Endothelial cell of umbilical vein (primary cell): Measurements from ENCODE around the gene PLXND1. TPM values are rescaled to one million over a fixed set of nuclear protein-coding genes. Genes with fewer than 3 reads are reported as not detected.

Experiments
- BruUV-seq: library from RNA; stranded (reverse); fragments of 400-500 nt; replicated peaks from 2 replicates; lab custom pipeline; 2021; lab: Mats Ljungman, UMichigan
- CTCF ChIA-PET: fragments of 300-600, 350-600 bp; sonication (Branson Sonifier 250); formaldehyde crosslinking; loops from one replicate; lab custom pipeline; 2021; ENCODE audit warnings: antibody characterized with exemption, inconsistent platforms; lab: Charles Lee
- POLR2A ChIA-PET: fragments of 300-600, 350-600 bp; sonication (Branson Sonifier 250); formaldehyde crosslinking; loops from one replicate; lab custom pipeline; 2021; ENCODE audit warnings: antibody characterized with exemption, inconsistent platforms; lab: Charles Lee
- DNase-seq: peaks from one replicate; pipeline ENCODE4 v3.0.0-alpha.2; 2011; ENCODE audit warnings: low read depth, low spot score
- FAIRE-seq: peaks from 2 replicates; lab custom pipeline; 2011; peaks lifted over from hg19 to GRCh38; lab: Jason Lieb, UNC
- H2AFZ ChIP-seq: 2 replicates; pipeline ENCODE4 v1.6.0; 2012; ENCODE audit warnings: low read depth, low read length, control low read depth, inconsistent platforms
- H3K27ac ChIP-seq: 2 replicates; pipeline ENCODE4 v1.5.1; 2011; ENCODE audit warnings: low read depth, mild to moderate bottlenecking, control low read depth, low read length, moderate library complexity; ENCODE audit not compliant: insufficient read depth
- H3K27me3 ChIP-seq, 2 experiments: 2 replicates each; pipeline versions ENCODE4 v1.6.0 to v1.6.1; 2011; ENCODE audit warnings: low read length in 2 of 2, mixed read lengths in 1 of 2; ENCODE audit not compliant: control insufficient read depth in 2 of 2, insufficient read depth in 2 of 2
- H3K36me3 ChIP-seq, 2 experiments: 2 replicates in 1 of 2; 3 replicates in 1 of 2; pipeline ENCODE4 v1.5.1; 2011; ENCODE audit warnings: low read length in 2 of 2, mild to moderate bottlenecking in 1 of 2, moderate library complexity in 1 of 2; ENCODE audit not compliant: control insufficient read depth in 2 of 2, insufficient read depth in 2 of 2; ENCODE audit errors: extremely low read depth in 1 of 2
- H3K4me1 ChIP-seq: 3 replicates; pipeline ENCODE4 v1.5.1; 2011; ENCODE audit warnings: mild to moderate bottlenecking, low read length; ENCODE audit not compliant: control insufficient read depth, insufficient read depth; ENCODE audit errors: extremely low read depth
- H3K4me2 ChIP-seq: 2 replicates; pipeline ENCODE4 v1.6.1; 2011; ENCODE audit warnings: low read length, control low read depth, mixed read lengths; ENCODE audit not compliant: insufficient read depth
- H3K4me3 ChIP-seq, 3 experiments: fragments of 200-600 bp in 1 of 3; sonication (generic), shearing (Covaris generic) in 1 of 3; replicated peaks in 1 of 3; 2 replicates each; pipeline ENCODE4 v1.5.1; 2011 to 2016; ENCODE audit warnings: control low read depth in 3 of 3, low read length in 3 of 3, mild to moderate bottlenecking in 2 of 3, inconsistent platforms in 1 of 3, low read depth in 1 of 3, moderate library complexity in 1 of 3; ENCODE audit not compliant: insufficient read depth in 1 of 3
- H3K79me2 ChIP-seq: 2 replicates; pipeline ENCODE4 v1.6.0; 2012; ENCODE audit warnings: low read length, inconsistent platforms; ENCODE audit not compliant: control insufficient read depth, insufficient read depth
- H3K9ac ChIP-seq: replicated peaks from 2 replicates; pipeline ENCODE3; 2011; ENCODE audit warnings: low read length, control low read depth; ENCODE audit not compliant: insufficient read depth; ENCODE audit errors: extremely low read depth
- H3K9me1 ChIP-seq: replicated peaks from 3 replicates; pipeline ENCODE4 v1.6.0; 2011; ENCODE audit warnings: mild to moderate bottlenecking, low read length; ENCODE audit not compliant: control insufficient read depth, insufficient read depth; ENCODE audit errors: extremely low read depth
- H3K9me3 ChIP-seq: replicated peaks from 2 replicates; pipeline ENCODE4 v1.5.1; 2012; ENCODE audit warnings: low read length, inconsistent platforms; ENCODE audit not compliant: control insufficient read depth, insufficient read depth
- H4K20me1 ChIP-seq: replicated peaks from 2 replicates; pipeline ENCODE3; 2011; ENCODE audit warnings: mild to moderate bottlenecking, low read length; ENCODE audit not compliant: control insufficient read depth, insufficient read depth; ENCODE audit errors: extremely low read depth
- EZH2 ChIP-seq: IDR thresholded peaks from 2 replicates; pipeline ENCODE4 v1.6.1; 2012; ENCODE audit warnings: borderline replicate concordance, low read depth, mild to moderate bottlenecking, moderate library complexity, low read length, inconsistent platforms; ENCODE audit not compliant: severe bottlenecking
- FOS ChIP-seq: IDR thresholded peaks from 2 replicates; pipeline ENCODE4 v1.6.1; 2011; ENCODE audit warnings: mild to moderate bottlenecking, low read length, moderate library complexity, borderline replicate concordance; ENCODE audit not compliant: insufficient read depth
- GATA2 ChIP-seq: IDR thresholded peaks from 2 replicates; pipeline ENCODE4 v1.7.0; 2011; ENCODE audit warnings: low read depth, mild to moderate bottlenecking, moderate library complexity, mixed read lengths, low read length; ENCODE audit not compliant: insufficient read length, insufficient read depth
- JUN ChIP-seq: IDR thresholded peaks from 2 replicates; pipeline ENCODE4 v1.6.1; 2011; ENCODE audit warnings: borderline replicate concordance, low read depth; ENCODE audit not compliant: insufficient read length, insufficient read depth
- MYC ChIP-seq: IDR thresholded peaks from one replicate; pipeline ENCODE4 v1.6.1; 2011; ENCODE audit warnings: mild to moderate bottlenecking, low read depth, low read length
- POLR2A ChIP-seq: IDR thresholded peaks from 2 replicates; pipeline ENCODE4 v1.6.1; 2012; ENCODE audit warnings: low read depth, mild to moderate bottlenecking, control low read depth, low read length
- POLR2AphosphoS5 ChIP-seq: IDR thresholded peaks from 2 replicates; pipeline ENCODE4 v1.6.1; 2012; ENCODE audit warnings: low read depth, mild to moderate bottlenecking, control low read depth, low read length, moderate library complexity; ENCODE audit not compliant: insufficient read depth
- dilution Hi-C: fragments of 300-500 bp; cut with MboI; formaldehyde crosslinking; loops from one replicate; pipeline ENCODE4 v1.15.0; 2019; ENCODE audit warnings: low sequenced_read_pairs; ENCODE audit not compliant: extremely low pct_ligation_motif_present
- intact Hi-C: fragments of 100-400 bp; cut with micrococcal nuclease; formaldehyde crosslinking; loops from one replicate; pipeline ENCODE4 v1.10.0; 2022
- polyA plus RNA-seq, 4 experiments: library from polyadenylated mRNA; depleted of rRNA in 3 of 4; stranded (reverse) in 3 of 4; unstranded in 1 of 4; fragments of >200 nt; gene quantifications; 2 replicates each; pipeline versions ENCODE4 v1.2.1 to v1.2.3, GENCODE V29; 2011 to 2012; ENCODE audit warnings: missing spikeins in 1 of 4
- total RNA-seq: library from RNA; stranded (reverse); gene quantifications from 2 replicates; pipeline ENCODE4 v1.2.3, GENCODE V29; 2021
- TF ChIP-seq, protein P1 (sequence below), 2 donors: IDR thresholded peaks; 1 replicate in 1 of 2; 2 replicates in 1 of 2; pipeline ENCODE4 v1.5.1; 2011; ENCODE audit warnings: low read length in 2 of 2, mild to moderate bottlenecking in 2 of 2, moderate library complexity in 2 of 2, control low read depth in 1 of 2, inconsistent platforms in 1 of 2, low read depth in 1 of 2; ENCODE audit not compliant: insufficient read depth in 1 of 2; ENCODE audit errors: extremely low read depth in 1 of 2
- TF ChIP-seq, protein P2 (sequence below): IDR thresholded peaks from 2 replicates; pipeline ENCODE4 v1.6.1; 2011; ENCODE audit not compliant: insufficient read depth, insufficient read length

Gene PLXND1
- total and polyA plus RNA-seq, 2 donors (not counting 3 experiments of a cell fraction or from before 2014, with no cell fraction given) = 300 to 834 TPM

DNA sequence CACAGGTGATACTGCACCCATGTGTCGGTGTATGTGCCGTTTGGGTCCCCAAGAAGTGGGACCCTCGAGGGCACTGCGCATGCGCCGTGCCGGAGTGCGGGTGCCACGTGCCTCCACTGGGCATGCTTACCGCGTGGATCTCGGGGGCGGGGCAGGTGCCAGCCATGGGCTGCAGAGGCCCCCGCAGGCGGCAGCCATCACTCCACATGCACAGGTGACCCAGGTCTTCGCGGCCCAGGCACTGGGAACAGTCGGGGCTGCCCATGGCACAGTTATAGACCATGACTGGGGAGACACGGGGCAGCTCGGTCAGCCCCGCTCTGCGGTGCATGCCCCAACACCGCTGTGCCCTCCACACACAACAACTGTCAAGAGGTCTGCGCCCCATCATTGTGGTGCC, 32.3 kb downstream of the PLXND1 start:
- Histone ChIP-seq H3K9me3 (no peaks in the 10 kb centered on the region), H2AFZ (no peak overlapping the region), H3K4me1 (peaks cover 12% of the 10 kb centered on the region), H3K9ac (no peak overlapping the region), H3K4me2 (no peak overlapping the region), H3K4me3 (no peak overlapping the region), H3K36me3 (peaks cover 43 to 84% of the 10 kb centered on the region in 2 experiments), H4K20me1 (no peaks in the 10 kb centered on the region), H3K9me1 (no peaks in the 10 kb centered on the region), H3K79me2 (peaks cover under 1% of the 10 kb centered on the region), H3K27me3 (no peaks in the 10 kb centered on the region), H3K27ac (no peak overlapping the region)
- POLR2A ChIA-PET = no interaction called here
- intact Hi-C loops = no loop called here
- DNase-seq (no peak), FAIRE-seq (no peak)
- TF ChIP-seq POLR2AphosphoS5 (peak; percentile 13), GATA2 (no peak)
- dilution Hi-C loops = no loop called here
- BruUV-seq = no TSS peak
- CTCF ChIA-PET = interaction anchor here (1.6 kb wide), 1 partner anchor 84 kb away, joined by 5 read pairs; no protein-coding TSS in a partner anchor

DNA sequence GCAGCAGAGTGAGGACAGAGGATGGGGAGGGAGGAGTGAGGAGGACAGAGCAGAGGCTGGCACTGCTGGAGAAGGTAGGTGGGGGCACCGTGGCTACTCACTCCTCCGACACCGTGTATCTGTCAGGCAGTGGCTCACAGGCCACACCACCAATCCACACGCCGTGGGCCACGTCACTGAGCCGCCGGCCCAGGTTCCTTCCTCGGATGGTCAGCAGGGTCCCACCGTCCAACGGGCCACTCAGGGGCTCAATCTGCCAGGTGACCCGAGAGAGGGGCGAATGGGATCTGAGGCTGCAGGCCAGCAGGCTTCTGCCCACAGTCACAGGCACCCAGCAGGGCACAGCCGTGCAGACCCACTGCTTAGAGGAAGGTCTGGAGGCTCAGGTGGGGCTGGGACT, 33.0 kb downstream of the PLXND1 start:
- no peak for FAIRE-seq
- Histone ChIP-seq H4K20me1 (no peaks in the 10 kb centered on the region), H3K27me3 (no peaks in the 10 kb centered on the region), H3K4me1 (peaks cover 12% of the 10 kb centered on the region), H3K9me3 (no peaks in the 10 kb centered on the region), H3K36me3 (peaks cover 47 to 82% of the 10 kb centered on the region in 2 experiments), H3K4me3 (no peak overlapping the region), H3K79me2 (no peaks in the 10 kb centered on the region), H3K4me2 (no peak overlapping the region), H3K27ac (no peak overlapping the region), H3K9ac (no peak overlapping the region), H3K9me1 (no peaks in the 10 kb centered on the region), H2AFZ (no peak overlapping the region)
- DNase-seq = no peak
- TF ChIP-seq, protein P1, sequence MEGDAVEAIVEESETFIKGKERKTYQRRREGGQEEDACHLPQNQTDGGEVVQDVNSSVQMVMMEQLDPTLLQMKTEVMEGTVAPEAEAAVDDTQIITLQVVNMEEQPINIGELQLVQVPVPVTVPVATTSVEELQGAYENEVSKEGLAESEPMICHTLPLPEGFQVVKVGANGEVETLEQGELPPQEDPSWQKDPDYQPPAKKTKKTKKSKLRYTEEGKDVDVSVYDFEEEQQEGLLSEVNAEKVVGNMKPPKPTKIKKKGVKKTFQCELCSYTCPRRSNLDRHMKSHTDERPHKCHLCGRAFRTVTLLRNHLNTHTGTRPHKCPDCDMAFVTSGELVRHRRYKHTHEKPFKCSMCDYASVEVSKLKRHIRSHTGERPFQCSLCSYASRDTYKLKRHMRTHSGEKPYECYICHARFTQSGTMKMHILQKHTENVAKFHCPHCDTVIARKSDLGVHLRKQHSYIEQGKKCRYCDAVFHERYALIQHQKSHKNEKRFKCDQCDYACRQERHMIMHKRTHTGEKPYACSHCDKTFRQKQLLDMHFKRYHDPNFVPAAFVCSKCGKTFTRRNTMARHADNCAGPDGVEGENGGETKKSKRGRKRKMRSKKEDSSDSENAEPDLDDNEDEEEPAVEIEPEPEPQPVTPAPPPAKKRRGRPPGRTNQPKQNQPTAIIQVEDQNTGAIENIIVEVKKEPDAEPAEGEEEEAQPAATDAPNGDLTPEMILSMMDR (IDR thresholded peaks at IDR 0.05; ENCODE audit: extremely low read depth in 1 of 2, insufficient read depth in 1 of 2, low read depth in 1 of 2, low read length in 2 of 2) = no peak
- TF ChIP-seq MYC (no peak), GATA2 (no peak), EZH2 (no peak), POLR2A (no peak), POLR2AphosphoS5 (no peak), FOS (no peak), JUN (no peak)
- TF ChIP-seq, protein P2, sequence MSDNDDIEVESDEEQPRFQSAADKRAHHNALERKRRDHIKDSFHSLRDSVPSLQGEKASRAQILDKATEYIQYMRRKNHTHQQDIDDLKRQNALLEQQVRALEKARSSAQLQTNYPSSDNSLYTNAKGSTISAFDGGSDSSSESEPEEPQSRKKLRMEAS = no peak
- POLR2A ChIA-PET = no interaction called here
- intact Hi-C loops = no loop called here
- no TSS peak for BruUV-seq
- dilution Hi-C loops = no loop called here
- CTCF ChIA-PET = interaction anchor here (1.6 kb wide), 1 partner anchor 83 kb away, joined by 5 read pairs; no protein-coding TSS in a partner anchor
